ENCODE measurements around the gene CNNM4.

The CNNM4 gene

GRCh38 chr2:96832754-96833507, 72.2 kb downstream of the CNNM4 start:
- H3K4me3 ChIP-seq (ENCODE audit: low read length): no peak overlapping the region
- TF ChIP-seq, protein P1, sequence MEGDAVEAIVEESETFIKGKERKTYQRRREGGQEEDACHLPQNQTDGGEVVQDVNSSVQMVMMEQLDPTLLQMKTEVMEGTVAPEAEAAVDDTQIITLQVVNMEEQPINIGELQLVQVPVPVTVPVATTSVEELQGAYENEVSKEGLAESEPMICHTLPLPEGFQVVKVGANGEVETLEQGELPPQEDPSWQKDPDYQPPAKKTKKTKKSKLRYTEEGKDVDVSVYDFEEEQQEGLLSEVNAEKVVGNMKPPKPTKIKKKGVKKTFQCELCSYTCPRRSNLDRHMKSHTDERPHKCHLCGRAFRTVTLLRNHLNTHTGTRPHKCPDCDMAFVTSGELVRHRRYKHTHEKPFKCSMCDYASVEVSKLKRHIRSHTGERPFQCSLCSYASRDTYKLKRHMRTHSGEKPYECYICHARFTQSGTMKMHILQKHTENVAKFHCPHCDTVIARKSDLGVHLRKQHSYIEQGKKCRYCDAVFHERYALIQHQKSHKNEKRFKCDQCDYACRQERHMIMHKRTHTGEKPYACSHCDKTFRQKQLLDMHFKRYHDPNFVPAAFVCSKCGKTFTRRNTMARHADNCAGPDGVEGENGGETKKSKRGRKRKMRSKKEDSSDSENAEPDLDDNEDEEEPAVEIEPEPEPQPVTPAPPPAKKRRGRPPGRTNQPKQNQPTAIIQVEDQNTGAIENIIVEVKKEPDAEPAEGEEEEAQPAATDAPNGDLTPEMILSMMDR (conservative IDR thresholded peaks at IDR 0.05; ENCODE audit: low read length): no peak
- peak; percentile 61 for DNase-seq (ENCODE audit: low read depth)

DNA sequence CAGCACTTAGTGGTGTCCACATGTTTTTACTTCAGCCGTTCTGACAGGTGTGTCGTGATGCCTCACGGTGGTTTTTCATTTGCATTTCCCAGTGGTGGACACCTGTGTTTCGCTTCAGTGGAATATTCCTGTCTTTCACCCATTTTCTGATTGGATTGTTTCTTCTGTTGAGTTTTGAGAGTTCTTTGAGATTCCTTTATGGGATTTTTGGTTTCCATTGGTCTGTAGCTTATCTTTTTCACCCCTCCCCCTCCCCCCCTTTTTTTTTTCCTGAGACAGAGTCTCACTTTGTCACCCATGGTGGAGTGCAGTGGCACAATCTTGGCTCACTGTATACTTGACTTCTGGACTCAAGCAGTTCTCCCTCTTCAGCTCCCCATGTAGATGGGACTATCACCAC, 75.1 kb downstream of the CNNM4 start:
- H3K4me3 ChIP-seq (ENCODE audit: low read length): no peak overlapping the region
- TF ChIP-seq, protein P1 (conservative IDR thresholded peaks at IDR 0.05; ENCODE audit: low read length): no peak
- no peak for DNase-seq (ENCODE audit: low read depth)

GRCh38 chr2:96837575-96837974, 76.9 kb downstream of the CNNM4 start:
- no peak overlapping the region for H3K4me3 ChIP-seq (ENCODE audit: low read length)
- no peak for DNase-seq (ENCODE audit: low read depth)
- TF ChIP-seq, protein P1 (conservative IDR thresholded peaks at IDR 0.05; ENCODE audit: low read length): no peak

DNA sequence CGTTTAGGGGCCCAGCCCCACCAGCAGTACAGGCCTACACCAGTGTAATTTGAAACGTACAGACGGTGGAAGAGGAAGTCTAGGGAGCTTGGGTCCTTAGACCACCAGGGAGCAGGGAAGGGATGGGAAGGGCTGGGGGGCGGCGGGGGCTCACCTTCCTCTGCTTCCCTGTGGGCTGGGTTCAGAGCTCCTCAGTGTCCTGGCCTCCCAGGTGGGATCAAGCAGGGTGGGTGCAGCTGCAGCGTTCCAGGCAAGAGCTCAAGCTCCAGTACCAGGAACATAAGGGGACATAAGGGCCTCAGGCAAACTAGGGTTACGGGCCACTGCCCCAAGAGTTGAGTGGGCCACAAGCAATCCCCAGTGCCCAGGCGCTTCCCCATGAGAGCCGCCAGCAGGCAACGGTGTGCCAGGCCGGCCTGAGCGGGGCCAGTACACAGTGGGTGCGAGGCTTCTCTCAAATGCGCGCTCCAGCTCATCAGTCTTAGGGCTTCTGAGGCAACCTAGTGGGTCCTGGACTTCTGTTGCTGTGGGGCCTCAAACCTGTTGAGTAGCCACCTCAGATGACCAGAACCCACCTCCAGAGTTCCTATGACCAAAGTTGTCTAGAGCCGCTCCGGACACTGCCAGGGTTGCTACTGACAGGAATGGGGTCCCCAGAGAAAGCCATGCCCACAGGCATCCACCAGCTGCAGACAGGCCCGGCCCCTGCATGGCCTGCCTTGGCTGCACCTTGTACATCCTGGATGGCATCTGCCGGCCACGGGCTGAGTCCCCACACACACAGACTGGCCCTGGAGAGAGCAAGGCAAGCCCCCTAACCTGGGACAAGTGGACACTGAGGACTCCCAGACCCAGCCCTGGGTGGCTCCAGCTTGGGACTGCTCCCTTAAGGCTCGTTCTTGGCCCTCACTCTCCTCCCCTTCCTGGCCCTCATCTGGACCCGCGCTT, 77.9 kb downstream of the CNNM4 start:
- TF ChIP-seq, protein P1 (conservative IDR thresholded peaks at IDR 0.05; ENCODE audit: low read length): no peak

DNA sequence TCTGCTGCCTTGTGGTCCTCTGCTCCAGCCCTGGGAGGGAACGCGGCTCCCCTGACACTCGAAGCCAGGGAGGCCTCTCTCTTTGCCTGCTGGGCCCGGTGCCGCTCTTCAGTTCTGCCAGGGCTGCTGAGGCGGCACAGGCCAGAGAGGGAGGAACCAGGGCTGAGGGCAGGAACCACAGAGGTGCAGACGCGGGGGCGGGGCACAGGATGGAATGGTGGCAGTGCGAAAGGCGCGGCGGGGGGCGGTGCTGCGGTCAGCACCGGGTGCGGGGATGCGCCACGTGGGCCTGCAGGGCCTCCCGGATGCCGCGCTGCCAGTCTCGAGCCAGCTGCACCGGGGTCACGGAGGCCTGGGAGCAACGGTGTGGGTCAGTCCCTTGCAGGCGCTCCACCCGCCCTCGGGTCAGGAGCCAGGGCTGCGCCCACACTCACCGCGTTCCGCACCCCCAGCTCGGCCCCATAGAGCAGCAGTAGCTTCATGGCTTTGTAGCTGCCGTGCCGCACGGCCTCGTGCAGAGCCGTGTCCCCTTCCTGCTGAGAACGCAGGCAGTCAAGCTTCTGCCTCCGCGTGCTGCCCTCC, 78.7 kb downstream of the CNNM4 start:
- DNase-seq (ENCODE audit: low read depth): peak; percentile 18
- TF ChIP-seq, protein P1 (conservative IDR thresholded peaks at IDR 0.05; ENCODE audit: low read length): no peak
- no peak overlapping the region for H3K4me3 ChIP-seq (ENCODE audit: low read length)

More for the DNA sequence above, 77.9 kb downstream of the CNNM4 start:
- no peak overlapping the region for H3K4me3 ChIP-seq (ENCODE audit: low read length)
- DNase-seq (ENCODE audit: low read depth): no peak

- H3K4me3 ChIP-seq (ENCODE audit: low read length): no peak overlapping the region
- DNase-seq (ENCODE audit: low read depth): no peak
- TF ChIP-seq, protein P1 (conservative IDR thresholded peaks at IDR 0.05; ENCODE audit: low read length): no peak
Observed at GRCh38 chr2:96839875-96840850, 79.5 kb downstream of the CNNM4 start.

Data from AG10803 (cell line).